CD4-positive, alpha-beta T cell treated with Interleukin-4 for 4 hours (primary cell): ENCODE measurements around the gene EML5.
"Not testable (repeated sequence)": the region's sequence is repeated elsewhere in the genome, so short reads cannot be mapped to it uniquely, and the experiment has no call there.

ENCODE experiments used
- DNase-seq: peaks from one replicate; pipeline ENCODE4 v3.0.0-alpha.2; 2020

EML5 gene

DNA sequence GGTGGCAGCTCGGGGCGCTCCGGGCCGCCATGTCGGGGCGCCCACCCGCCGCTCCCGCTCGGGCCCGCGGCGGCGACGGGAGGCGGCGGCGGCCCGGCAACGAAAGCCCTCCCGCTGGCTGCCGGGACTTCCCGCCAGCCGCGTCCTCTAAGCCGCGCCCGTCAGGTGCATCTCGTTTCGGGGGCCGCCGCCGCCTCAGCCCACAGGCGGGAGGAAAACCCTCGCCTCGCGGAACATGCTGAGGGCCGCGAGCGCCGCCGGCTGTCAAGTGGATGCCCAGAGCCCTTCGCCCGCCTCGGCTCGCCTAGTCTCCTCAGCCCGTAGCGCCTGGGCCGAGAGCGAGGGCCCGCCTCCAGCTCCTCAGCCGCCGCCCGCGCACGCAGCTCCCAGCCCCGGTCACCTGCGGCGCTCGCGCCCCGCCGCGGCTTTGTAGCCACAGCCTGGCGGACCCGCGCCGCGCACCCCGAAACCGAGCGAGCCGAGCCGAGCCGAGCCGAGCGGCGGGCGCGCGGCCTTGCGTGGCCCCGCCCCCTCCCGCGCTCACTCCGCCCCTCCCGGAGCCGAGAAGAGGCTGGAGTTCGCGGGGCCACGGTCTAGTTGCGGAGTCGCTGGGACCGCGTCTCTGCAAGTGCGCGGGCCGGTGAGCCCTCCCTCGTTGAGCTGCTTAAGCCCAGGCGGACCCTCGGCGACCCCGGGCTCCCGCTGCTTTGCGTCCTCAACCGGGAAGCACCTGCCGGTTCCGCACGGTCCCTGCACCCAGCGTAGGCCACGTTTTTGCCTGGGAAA, at the start of gene EML5:
TSS of gene EML5 (minus strand) at position 481 of the 786 bp plus-strand sequence. CDS start at position 31, 450 bp downstream.
- DNase-seq = peak; percentile 81

DNA sequence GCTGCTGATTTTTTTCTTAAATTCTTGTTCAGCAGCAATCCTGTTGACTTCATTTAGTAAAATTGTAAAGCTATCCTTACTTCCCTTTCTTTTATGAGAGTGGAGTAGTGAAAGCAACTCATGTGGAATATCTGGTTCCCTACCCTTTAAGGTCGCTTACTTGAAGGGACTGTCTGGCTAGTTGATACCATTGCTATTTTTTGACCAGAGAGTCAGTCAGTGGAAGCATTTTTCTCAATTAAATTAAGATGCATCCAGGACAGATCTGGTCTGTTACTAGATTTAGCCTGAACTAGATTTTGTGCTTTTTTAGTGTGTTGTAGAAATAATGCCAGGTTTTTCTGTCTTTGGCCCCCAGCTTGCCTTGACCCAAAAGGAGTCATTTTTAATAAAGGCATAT, 49.7 kb upstream of the EML5 start:
- DNase-seq = no peak

DNA sequence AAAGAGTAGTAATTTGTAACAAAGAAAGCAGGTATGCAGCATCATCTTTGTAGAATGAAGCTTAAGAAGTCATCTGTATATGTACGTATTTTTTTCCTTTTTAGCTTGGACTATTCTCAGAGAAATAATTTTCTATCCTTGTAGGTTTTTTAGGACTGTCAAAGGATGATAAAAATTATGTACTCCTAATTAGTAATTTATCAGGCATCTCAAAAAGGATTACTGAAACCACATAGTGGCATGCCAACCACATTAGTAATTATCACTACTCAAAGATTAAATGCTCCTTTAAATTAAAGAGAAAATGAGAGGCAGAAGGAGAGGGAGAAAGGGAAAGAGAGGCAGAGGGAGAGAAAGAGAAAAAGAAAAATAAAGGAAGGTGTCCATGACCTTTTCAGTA, 49.0 kb upstream of the EML5 start:
- no peak for DNase-seq

GRCh38 chr14:88840926-88841325, 48.2 kb upstream of the EML5 start:
- DNase-seq = no peak

GRCh38 chr14:88838015-88838414, 45.3 kb upstream of the EML5 start:
- no peak for DNase-seq

- DNase-seq = no peak
These were observed 44.7 kb upstream of the EML5 start for GRCh38 chr14:88837495-88837894.

DNA sequence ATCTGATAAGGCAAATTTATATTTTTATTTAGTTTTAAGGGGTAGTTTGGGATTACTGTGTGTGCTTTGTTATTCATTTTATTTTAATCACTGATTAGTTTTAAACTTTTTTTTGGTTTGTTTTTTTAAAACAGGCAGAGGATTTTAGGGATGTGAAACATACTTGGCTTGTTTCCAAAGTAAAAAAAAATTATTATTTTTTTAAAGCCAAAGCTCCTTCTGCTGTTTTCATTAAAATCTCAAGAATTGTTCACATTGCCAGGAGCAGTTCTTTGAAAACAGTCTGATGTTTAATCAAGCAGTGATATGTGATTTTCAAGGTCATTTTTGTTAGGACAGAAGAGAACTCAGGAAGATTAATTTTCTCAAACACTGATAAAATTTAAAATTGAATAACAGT, 42.9 kb upstream of the EML5 start:
- no peak for DNase-seq

- no peak for DNase-seq
These were observed 42.2 kb upstream of the EML5 start for GRCh38 chr14:88834883-88835431.

DNA sequence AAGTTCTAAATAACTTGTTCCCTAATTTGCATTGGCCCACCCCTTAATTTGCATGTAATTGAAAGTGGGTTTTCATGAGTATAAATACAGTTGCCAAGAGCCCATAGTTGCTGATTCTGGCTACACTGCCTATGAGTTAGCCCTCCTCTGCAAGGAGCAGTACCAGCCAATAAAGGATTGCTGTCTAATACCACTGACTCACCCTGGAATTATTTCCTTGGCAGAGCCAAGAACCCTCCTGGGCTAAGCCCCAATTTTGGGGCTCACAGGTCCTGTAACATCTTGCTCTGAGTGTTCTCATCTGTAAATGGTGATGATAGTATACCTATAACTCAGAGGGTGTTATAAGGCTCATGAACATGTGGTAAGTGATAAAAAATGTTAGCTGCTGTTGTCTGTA, 38.5 kb upstream of the EML5 start:
- DNase-seq = no peak

- DNase-seq = no peak
These were observed 37.0 kb upstream of the EML5 start for GRCh38 chr14:88829685-88830302.

- no peak for DNase-seq
These were observed 36.4 kb upstream of the EML5 start for GRCh38 chr14:88829188-88829587.

DNA sequence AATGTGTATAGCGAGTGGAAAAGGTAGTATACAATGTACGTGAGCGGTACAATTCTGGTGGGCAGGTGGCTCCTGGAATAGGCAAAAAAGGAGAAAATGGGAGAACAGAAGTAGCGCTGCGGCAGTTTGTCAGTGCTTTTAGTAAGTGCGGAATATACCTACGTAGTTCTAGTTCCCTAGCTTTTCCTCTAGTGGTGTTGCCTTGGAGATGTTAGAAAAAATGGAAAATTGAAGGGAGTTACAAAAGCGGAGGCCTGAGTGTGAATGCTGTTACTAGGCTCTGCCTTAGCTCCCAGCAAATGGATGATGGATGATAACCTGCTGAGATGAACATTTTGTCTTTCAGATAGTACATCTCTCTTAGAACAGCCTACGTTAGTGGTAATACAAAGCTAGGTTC, 32.8 kb upstream of the EML5 start:
- DNase-seq = no peak

DNA sequence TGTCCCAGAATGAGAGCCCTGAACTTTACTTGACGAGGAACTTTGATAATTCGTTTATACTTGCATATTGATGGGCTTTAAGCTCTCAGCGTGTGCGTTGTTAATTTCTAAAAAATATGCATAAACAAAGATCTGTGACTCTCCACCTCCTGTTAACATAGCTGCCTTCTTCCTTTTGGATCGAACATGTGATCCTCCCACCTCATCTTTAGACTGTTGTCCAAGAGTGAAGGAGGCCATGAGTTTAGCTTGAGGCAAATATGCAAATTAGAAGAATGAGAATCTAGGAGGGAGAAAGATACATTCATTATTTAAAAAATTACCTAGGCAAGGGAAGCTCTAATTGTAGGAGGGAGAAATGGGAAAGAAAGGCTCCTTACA, 32.3 kb upstream of the EML5 start:
- no peak for DNase-seq

- peak; percentile 82 for DNase-seq
These were observed 31.7 kb upstream of the EML5 start, which contains the start of gene TTC8 for GRCh38 chr14:88824314-88825077. TSS of gene TTC8 (plus strand) at chr14:88824651. CDS start at chr14:88824708, 57 bp downstream.

DNA sequence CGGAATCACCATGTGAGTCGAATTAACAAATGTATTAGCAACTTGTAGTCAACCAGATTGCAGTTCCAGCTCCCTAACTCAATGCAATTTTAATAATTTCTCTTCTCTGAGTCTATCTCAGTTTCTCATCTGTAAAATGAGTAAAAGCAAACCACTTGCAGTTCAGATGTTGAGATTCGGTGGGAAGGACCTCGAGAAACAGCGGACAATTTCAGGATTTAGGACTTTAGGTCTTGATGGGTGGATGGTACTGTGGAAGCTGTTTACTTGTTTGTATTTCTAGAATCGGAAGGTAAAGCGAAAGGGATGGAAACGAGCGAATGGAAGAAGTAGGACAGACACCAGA, 31.2 kb upstream of the EML5 start:
- DNase-seq = no peak

DNA sequence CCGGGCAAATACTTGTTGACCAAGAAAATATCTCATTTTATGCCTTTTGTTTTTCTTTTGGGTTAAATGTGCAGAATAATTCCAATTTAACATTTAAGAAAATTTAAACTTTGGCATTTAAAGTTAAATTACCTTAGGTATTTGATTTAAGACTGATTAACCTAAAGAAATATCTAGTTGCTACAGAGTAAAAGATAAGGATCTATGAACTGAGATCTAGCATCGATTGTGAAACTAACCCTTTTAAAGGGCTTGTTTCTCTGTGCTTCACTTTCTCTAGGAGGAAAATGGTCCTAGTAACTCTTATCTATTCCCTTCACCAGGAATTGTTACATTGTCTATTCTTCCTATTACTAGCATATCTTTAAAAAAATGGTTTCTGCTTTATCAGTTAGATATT, 29.1 kb upstream of the EML5 start:
- DNase-seq = no peak

DNA sequence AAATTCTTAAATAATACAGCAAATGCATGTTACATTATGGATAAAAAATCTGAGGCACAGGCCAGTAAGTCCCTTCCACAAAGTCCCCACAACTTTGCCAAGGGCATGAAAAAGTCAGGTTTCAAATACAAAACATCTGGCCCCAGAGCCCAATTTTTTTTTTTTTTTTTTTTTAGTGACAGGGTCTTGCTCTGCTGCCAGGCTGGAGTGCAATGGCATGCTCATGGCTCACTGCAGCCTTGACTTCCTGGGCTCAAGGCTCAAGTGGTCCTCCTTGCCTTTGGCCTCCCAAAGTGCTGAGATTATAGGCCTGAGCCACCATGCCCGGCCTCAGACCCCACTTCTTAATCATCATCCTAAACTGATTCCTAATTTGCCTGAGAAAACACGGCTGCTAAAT, 28.6 kb upstream of the EML5 start:
- DNase-seq = no peak

- DNase-seq = not testable (repeated sequence)
These were observed 26.9 kb upstream of the EML5 start for GRCh38 chr14:88819674-88820073.

DNA sequence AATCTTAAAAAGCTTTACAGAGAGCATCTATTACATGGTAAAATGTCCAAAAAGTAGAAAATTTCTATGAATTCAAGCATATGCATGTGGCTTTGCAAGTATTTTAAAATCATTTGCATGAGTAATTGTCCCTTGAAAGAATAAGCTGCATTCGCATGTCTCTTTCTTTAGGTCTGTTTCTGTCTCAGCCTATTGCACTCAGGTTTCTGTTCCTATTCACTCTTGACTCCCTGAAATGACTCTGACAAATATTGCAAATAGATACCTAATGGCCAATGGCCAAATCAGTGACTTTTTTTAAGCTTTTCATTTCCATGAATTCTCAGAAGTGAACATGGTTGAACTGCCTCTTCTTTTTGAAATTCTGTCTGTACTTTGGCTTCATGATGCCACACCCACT, 25.3 kb upstream of the EML5 start:
- no peak for DNase-seq

GRCh38 chr14:88815980-88816379, 23.2 kb upstream of the EML5 start:
- no peak for DNase-seq

DNA sequence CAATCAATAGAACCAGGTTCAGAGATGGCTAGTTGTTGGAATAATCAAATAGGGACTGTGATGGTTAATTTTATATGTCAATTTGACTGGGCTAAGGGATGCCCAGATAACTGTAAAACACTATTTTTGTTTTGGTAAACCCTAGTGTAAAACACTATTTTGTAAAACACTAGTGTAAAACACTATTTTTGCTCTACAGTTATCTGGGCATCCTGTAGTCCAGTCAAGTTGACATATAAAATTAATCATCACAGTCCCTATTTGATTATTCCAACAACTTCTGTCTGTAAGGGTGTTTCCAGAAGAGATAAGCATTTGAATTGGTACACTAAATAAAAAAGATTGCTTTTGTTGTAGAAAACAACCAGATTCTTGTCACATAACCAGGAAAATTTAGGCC, 15.6 kb upstream of the EML5 start:
- DNase-seq = no peak

GRCh38 chr14:88804477-88804876, 11.7 kb upstream of the EML5 start:
- no peak for DNase-seq

DNA sequence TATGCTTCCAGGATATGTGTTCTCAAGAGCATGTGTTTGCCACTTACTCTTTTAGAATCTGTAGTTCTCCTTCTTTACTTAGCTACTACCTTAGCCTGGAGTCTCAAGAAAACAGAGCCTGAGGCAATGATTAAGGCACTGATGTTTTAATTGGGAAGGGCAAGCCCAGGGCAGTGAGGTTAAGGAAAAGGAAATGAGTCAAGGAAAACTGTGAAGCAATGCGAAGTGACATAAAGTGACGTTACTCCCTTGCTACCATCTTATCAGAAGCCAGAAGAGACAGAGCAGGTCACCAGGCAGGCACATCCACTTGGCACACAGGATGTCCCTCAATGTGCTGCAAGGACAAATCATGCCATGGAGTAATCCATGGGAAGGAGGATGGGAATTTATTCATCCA, 11.3 kb upstream of the EML5 start:
- no peak for DNase-seq

DNA sequence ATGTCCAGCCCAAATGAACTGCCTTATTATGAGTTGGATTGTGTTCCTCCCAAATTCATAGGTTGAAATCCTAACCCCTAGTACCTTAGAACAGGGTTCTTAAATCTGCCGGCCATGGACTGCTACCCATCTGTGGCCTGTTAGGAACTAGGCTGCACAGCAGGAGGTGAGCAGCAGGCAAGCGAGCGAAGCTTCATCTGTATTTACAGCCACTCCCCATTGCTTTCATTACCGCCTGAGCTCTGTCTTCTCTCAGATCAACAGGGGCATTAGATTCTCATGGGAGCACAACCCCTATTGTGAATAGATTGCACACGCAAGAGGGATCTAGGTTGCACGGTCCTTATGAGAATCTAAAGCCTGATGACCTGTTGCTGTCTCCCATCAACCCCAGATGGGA, 9.8 kb upstream of the EML5 start:
- no peak for DNase-seq
